Measurements from ENCODE around the gene FOCAD.

FOCAD gene

DNA sequence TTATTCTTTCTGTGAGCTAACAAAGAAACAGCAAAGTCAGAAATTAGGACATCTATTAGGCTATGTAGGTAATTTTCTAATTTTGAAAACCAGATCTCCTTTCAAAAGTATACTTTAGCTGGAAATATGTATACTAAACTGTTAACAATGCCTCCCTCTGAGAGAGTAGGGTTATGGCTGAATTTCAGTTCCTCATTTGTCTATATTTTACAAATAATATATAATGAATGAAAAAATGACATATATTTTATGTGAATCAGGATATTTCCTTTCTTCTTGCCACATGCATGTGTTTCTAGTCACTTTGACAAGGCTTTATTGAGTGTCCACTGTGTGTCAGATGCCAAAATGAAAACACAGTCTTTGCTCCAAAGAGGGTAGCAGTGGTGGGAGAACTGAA is 331.9 kb downstream of the FOCAD start:
- no peak for DNase-seq (ENCODE audit: low spot score)

DNA sequence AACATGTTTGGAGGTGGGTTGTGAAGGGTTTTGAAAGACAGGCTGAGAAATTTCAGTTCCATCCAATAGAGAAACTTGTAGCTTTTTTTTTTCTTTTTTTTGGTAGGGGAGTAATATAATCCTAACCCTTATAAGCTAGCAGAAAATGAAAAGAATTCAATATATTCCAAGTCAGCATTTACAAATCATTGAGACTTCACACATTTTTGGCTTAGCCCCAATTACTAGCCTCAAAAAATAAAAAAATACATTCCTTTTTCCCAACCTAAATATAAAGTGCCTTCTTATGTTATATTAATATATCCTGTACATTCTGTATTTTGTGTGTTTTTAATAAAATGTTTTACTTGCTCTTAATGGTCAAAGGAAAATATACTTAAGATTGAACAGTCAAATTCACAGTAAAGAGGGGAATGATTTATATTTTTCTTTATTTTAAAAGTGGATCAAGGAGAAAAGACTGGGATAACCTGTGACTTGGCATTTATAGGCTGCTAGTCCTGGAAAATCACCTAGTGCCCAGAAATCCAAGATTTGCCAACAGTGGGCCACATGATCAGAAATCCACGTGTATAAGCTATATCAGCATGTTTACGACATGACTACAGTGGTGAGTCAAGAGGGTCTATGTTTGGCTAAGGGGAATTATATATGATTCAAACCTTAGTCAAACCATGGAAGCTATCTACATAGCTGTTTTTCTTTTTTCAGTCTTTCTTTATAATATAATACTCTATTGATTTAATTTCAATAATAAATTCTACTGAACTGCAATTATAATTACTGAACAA is 332.8 kb downstream of the FOCAD start:
- DNase-seq (ENCODE audit: low spot score): no peak

DNA sequence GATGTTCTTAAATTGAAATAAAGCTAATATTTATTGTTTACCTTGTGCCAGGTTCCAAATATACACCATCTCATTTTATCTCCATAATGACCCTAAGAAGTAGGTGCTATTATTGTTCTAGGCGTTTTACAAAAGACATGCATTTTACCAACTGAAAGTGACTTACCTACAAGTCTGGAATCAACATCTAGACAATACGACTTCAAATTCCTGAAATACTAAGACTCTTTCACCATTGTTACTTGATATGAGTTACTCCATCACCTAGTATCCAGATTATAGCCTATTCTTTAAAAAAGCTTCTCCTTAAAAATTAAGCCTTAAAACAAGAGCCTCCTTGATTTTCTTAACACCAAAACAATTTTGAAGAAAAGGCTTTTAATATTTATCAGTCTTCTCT is 334.1 kb downstream of the FOCAD start:
- no peak for DNase-seq (ENCODE audit: low spot score)

DNA sequence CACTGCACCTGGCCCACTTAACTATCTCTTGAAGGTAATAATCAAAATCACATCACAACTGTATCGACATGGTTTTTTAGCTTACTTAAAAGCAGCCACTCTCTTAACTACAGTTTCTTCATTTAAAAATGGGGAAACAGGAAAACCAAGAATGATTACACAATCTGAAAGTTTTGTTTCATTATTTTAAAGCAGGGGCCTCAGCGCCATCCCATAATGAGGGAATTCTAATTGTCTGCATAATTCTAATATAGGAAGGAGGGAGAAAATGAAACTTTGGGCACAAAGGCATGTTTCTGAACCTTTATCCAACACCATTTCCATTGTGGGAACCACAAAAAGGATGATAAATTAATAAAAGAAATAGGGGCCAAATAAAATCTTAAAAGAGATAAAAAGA is 339.8 kb downstream of the FOCAD start:
- no peak for DNase-seq (ENCODE audit: low spot score)

DNA sequence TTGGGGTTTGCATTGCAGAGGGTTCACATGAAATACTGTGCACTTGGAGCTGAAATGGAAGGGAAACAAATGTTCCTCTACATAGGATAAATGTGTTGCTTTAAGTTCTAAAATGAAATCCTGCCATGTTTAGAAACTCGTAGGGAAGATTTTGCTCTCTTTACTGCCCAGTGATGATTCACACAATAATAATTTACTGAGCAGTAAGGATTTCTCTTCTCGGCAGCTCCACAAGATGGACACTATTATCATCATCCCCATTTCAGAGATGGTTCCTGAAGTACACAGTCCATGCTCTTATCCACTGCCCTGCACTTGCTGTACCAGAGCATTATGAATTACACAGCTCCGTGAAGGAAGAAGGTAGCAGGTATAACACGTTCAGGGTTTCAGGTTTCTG is 343.2 kb downstream of the FOCAD start:
- DNase-seq (ENCODE audit: low spot score): no peak

DNA sequence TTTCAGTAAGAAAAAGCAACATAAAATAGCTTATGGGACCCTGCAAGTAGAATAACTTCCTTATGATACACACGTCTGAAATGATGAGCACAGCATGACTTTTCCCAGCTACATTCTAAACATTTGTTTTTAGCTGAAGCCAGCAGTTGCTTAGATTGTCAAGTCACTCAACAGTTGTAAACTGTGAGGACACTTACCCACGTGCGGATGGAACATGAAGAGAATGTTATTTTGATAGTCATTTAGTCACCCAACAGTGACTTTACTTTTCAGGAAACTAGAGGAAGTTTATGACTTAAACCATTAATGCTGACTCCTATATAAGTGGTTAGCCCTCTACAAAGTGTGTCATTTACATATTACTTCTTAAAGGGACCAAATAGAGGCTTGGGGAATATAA is 344.4 kb downstream of the FOCAD start:
- DNase-seq (ENCODE audit: low spot score): no peak

DNA sequence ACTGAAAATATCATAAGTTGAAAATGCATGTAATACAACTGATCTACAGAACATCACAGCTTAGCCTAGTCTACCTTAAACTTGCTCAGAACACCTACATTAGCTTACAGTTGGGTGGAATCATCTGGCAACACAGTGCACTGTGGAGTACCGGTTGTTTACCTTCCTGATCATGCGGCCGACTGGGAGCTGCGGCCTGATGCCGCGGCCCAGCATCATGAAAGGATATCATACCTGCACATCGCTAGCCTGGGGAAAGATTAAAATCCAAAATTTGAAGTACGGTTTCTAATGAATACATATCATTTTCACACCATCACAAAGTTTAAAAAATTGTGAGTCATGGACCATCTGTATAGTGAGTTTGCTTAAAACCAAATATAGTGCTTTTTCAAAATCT is 345.6 kb downstream of the FOCAD start:
- no peak for DNase-seq (ENCODE audit: low spot score)

DNA sequence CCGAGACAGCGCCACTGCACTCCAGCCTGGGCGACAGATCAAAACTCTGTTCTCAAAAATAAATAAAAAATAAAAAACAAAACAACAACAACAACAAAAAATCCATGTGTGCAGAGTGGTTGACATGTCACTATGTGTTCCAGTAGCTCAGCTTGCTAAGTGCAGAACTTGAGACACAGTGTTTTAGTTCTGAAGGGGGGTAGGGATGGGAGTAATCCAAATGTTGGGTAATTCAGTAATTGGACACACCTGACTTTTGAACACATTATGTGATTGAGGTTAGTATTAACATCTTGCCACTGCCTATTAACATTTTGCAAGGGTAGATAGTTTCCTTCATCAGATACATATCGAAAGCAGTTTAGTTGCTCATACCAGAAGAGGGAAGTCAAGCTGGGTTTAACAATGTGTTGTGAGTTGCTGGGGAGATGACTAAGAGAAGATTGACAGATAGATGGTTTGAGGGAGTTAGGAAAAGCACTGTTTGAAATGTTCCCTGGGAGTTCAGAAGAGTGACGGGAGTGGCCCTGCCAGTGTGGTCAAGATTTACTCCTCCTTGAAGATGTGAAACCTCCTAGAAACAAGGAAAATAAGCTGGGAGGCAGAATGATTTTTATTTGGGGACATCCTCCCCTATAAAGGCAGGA is 346.5 kb downstream of the FOCAD start:
- peak; percentile 33 for DNase-seq (ENCODE audit: low spot score)

DNA sequence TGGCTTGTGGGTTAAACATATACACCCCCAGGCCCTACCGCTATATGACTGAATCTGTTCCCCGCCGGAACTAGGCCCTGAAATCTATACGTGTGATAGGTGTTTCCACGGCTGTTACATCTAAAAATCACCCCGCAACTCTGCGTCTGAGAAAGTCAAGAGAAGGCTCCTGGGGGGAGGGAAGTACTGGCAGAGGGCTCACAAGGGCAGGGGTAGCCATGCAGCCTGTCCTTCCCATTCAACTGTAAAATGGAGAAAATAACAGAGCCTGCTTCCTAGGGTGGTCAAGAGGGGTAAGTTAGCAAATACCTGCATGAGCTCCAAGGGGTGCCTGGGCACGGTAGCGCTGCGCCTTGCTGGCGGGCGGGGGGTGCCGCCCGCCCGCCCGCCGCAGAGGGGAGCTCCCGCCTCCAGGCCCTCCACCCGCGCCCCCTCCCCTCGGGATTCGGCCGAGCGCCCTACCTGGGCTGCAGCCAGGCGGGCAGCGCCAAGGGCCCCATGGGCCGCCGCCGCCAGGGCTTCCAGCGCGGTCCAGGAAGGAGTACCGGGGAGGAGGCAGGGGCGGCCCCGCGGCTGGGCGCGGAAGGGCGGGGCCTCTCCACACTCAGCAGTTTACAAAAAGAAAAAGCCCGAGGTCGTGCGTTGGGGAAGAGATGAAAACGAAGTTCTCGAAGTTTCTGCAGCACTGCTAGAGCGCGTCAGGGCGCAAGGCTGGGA is 347.2 kb downstream of the FOCAD start, which contains the start of gene HACD4:
Gene HACD4 (minus strand): TSS at position 550 of the 717 bp plus-strand sequence. CDS start 50 bp downstream, at position 500.
- peak; percentile 65 for DNase-seq (ENCODE audit: low spot score)

DNA sequence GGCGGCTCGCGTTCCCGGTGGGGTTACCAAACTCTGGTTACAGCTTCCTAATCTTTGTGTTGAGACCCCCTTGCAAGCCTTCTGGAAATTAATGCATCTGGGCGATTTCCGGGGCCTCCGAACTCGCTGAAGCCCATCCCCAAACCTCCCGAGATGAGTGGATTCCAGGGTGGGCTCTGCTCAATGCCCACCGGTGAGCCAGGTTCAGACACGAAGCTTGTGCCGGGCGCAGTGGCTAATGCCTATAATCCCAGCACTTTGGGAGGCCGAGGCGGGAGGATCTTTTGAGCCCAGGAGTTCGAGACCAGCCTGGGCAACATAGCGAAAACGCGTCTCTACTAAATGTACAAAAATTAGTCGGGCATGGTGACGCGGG is 347.7 kb downstream of the FOCAD start:
- no peak for DNase-seq (ENCODE audit: low spot score)

DNA sequence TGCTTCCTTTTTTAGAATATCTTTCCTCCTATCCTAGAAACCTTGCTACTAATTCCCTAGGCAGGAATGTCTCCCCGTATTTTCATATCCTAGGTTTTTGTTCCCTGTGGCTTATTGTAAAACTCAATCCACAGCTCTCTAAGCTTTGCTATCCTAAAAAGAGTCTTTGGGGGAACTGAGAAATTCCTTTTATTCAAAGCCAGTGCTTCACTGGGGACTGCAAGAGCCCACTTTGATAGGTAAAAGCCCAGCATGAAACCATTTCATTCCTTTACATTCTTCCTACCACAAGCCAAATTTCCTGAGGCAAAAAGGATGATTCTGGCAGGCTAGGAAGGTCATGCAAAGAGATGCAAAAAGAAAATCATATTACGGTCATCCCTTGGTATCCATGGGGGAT is 353.2 kb downstream of the FOCAD start:
- no peak for DNase-seq (ENCODE audit: low spot score)

DNA sequence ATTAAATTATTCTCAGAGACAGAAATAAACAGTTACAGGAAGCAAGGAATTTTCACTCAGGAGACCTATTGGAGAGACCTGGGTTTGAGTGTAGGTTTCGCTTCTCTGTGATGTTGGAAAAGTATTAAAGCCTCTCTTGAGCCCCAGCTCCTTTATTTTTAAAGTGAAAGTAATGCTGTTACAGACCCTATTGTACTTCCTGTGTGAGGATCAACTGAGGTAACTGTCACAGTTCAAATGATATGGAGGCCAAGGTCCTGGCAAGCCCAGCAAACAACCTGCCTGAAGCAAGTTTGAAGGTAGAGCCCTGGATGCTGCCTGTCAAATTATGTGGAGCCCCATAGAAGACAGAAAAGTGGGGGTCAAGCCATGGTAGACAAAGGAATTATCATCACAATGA is 355.2 kb downstream of the FOCAD start:
- DNase-seq (ENCODE audit: low spot score): no peak

DNA sequence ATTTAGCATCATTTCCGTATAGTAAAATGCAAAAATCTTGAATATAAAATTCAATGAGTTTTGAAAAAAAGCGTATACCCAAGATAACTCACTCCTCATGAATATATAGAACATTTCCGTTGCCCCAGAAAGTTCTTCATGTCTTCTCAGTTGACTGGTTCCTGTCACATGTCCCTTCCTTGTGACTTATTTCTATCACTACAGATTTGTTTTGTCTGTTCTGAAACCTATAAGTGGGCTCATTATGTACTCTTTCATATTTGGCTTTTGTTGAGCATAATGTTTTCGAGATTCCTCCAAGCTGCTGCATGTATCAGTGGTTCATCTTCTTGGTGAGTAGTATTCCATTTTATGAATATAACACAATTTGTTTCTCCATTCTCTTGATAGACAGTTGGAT is 358.4 kb downstream of the FOCAD start:
- no peak for DNase-seq (ENCODE audit: low spot score)

DNA sequence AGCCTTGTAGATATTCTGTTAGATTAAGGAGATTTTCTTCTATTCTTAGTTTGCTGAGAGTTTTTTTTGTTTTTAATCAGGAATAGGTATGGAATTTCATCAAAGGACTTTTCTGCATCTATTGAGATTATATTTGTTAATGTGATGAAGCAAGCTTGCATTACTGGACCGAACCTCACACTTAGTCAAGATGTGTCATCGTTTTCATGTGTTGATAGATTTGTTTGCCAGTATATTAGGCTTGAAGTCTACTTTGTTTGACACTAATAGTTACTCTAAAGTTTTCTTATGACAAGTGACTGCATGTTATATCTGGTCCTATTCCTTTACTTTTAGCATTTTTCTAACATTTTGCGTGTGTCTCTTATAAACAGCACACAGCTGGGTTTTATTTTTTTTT is 359.8 kb downstream of the FOCAD start:
- no peak for DNase-seq (ENCODE audit: low spot score)

All from CD4-positive, alpha-beta T cell treated with Interleukin-6 at 100 ng/mL for 8 hours (primary cell).